ENCODE results near the gene ZNF554.

Gene ZNF554
- total RNA-seq, result 9.4 reads per million, percentile 30 among the genes with 10 or more reads in this experiment

GRCh38 chr19:2819540-2820111 is at the start of gene ZNF554:
TSS of gene ZNF554 (plus strand) at chr19:2819868. CDS start at chr19:2820072, 204 bp downstream.
- peak; percentile 99 for DNase-seq

GRCh38 chr19:2770055-2771013 is 49.3 kb upstream of the ZNF554 start:
- no peak for DNase-seq

GRCh38 chr19:2771786-2772674 is 47.6 kb upstream of the ZNF554 start:
- no peak for DNase-seq

- no peak for DNase-seq
Observed at GRCh38 chr19:2774083-2774679, 45.5 kb upstream of the ZNF554 start.

- no peak for DNase-seq
Observed at GRCh38 chr19:2774953-2775555, 44.6 kb upstream of the ZNF554 start.

- peak; percentile 55 for DNase-seq
Observed at GRCh38 chr19:2775556-2776430, 43.9 kb upstream of the ZNF554 start.

- DNase-seq, result no peak
Observed at GRCh38 chr19:2777952-2778683, 41.5 kb upstream of the ZNF554 start.

- no peak for DNase-seq
Observed at GRCh38 chr19:2779121-2779740, 40.4 kb upstream of the ZNF554 start.

GRCh38 chr19:2780284-2780683 is 39.4 kb upstream of the ZNF554 start:
- DNase-seq, result no peak

- no peak for DNase-seq
Observed at GRCh38 chr19:2782329-2782935, 37.2 kb upstream of the ZNF554 start.

GRCh38 chr19:2782936-2783780 is 36.5 kb upstream of the ZNF554 start, which contains the start of gene SGTA:
TSS of gene SGTA (minus strand) at chr19:2783273. CDS start at chr19:2769068, 14,205 bp downstream.
- DNase-seq, result peak; percentile 90

GRCh38 chr19:2783781-2784145 is 35.9 kb upstream of the ZNF554 start:
- DNase-seq, result no peak

- peak; percentile 98 for DNase-seq
Observed at GRCh38 chr19:2785244-2785997, 34.2 kb upstream of the ZNF554 start, which contains the start of gene THOP1. TSS of gene THOP1 (plus strand) at chr19:2785503. CDS start at chr19:2785663, 160 bp downstream.

GRCh38 chr19:2787115-2787514 is 32.6 kb upstream of the ZNF554 start:
- no peak for DNase-seq

- no peak for DNase-seq
Observed at GRCh38 chr19:2788237-2788636, 31.4 kb upstream of the ZNF554 start.

GRCh38 chr19:2790194-2790556 is 29.5 kb upstream of the ZNF554 start:
- DNase-seq, result no peak

- DNase-seq, result no peak
Observed at GRCh38 chr19:2790557-2791271, 29.0 kb upstream of the ZNF554 start.

Measured in effector CD4-positive, alpha-beta T cell (primary cell).